GM12878 (cell line): ENCODE data around the gene CDKN3. TPM values are rescaled to one million over a fixed set of nuclear protein-coding genes. Genes with fewer than 3 reads are reported as not detected.

Experiments
- CUX1 ChIP-seq: IDR thresholded peaks from 2 replicates; pipeline ENCODE4 v1.6.1; 2012; ENCODE audit warnings: improper control_type of control experiment, low read depth, low read length; ENCODE audit not compliant: insufficient replicate concordance
- E2F4 ChIP-seq: IDR thresholded peaks from 2 replicates; pipeline ENCODE4 v1.6.1; 2012; ENCODE audit warnings: low read depth, low read length, improper control_type of control experiment
- EP300 ChIP-seq, 2 experiments: fragments of 150-350 bp in 1 of 2; IDR thresholded peaks; 2 replicates each; pipeline ENCODE4 v1.6.1; 2011 to 2012; ENCODE audit warnings: low read depth in 2 of 2, low read length in 2 of 2, borderline replicate concordance in 1 of 2, improper control_type of control experiment in 1 of 2, inconsistent platforms in 1 of 2; ENCODE audit not compliant: control insufficient read depth in 1 of 2
- GATAD2B ChIP-seq: fragments of 450-650 bp; conservative IDR thresholded peaks from 2 replicates; pipeline ENCODE4 v1.6.1; 2017; ENCODE audit warnings: low read depth, mild to moderate bottlenecking, moderate library complexity
- IRF3 ChIP-seq: fragments of 450-650 bp; IDR thresholded peaks from 2 replicates; pipeline ENCODE4 v1.6.1; 2014; ENCODE audit warnings: mild to moderate bottlenecking
- NFXL1 ChIP-seq: fragments of 450-650 bp; IDR thresholded peaks from 2 replicates; pipeline ENCODE4 v1.6.1; 2017; ENCODE audit warnings: antibody characterized with exemption, mild to moderate bottlenecking, borderline replicate concordance
- PKNOX1 ChIP-seq: fragments of 450-650 bp; IDR thresholded peaks from 2 replicates; pipeline ENCODE4 v1.6.1; 2016; ENCODE audit warnings: mild to moderate bottlenecking
- TCF3 ChIP-seq: IDR thresholded peaks from 2 replicates; pipeline ENCODE4 v1.6.1; 2012; ENCODE audit warnings: low read depth, mild to moderate bottlenecking, low read length, borderline replicate concordance; ENCODE audit not compliant: insufficient read depth
- ZNF24 ChIP-seq: fragments of 450-650 bp; IDR thresholded peaks from 2 replicates; pipeline ENCODE4 v1.6.1; 2017; ENCODE audit warnings: antibody characterized with exemption, mild to moderate bottlenecking
- polyA plus RNA-seq, 11 experiments: library from polyadenylated mRNA; depleted of rRNA in 4 of 11; unstranded in 6 of 11; stranded (reverse) in 5 of 11; fragments of >200 nt; fragmentation: Nextera tagmentation in 4 of 11; fragmentation: Illumina TruSeq in 1 of 11; extraction: Ambion mirVana in 4 of 11; extraction: Trizol in 1 of 11; gene quantifications; 1 replicate in 1 of 11; 2 replicates in 10 of 11; pipeline versions ENCODE4 v1.2.1 to v1.2.3, GENCODE V29; 2011 to 2016; ENCODE audit warnings: inconsistent platforms in 2 of 11, missing spikeins in 2 of 11, low read depth in 1 of 11
- total RNA-seq, 4 experiments: library from RNA; depleted of rRNA in 3 of 4; stranded (reverse); fragments of >200 nt in 3 of 4; fragmentation: Illumina TruSeq in 1 of 4; extraction: Trizol in 1 of 4; gene quantifications; 2 replicates each; pipeline versions ENCODE4 v1.2.1 to v1.2.3, GENCODE V29; 2013 to 2021

CDKN3 gene
- total and polyA plus RNA-seq, 10 of the 15 experiments (the other 5 are each of a cell fraction or from before 2014, with no cell fraction given), result 54.9 to 197 (median 111) TPM

GRCh38 chr14:54435500-54435981 lies 38.7 kb downstream of the CDKN3 start (continued):
- TF ChIP-seq CUX1 (no peak), E2F4 (no peak), IRF3 (no peak), GATAD2B (no peak), EP300 (IDR thresholded peaks at IDR 0.05; ENCODE audit: borderline replicate concordance in 1 of 2, control insufficient read depth in 1 of 2, low read depth in 2 of 2, low read length in 2 of 2) (peak in 1 of 2 experiments; percentile 22; a peak in 1 of 4 replicates), TCF3 (no peak), ZNF24 (no peak), PKNOX1 (no peak), NFXL1 (no peak)
- TF ChIP-seq, all 136 proteins: peak for 15
